ENCODE results near the gene GLB1L3.

- no peak for TF ChIP-seq CTCF (IDR thresholded peaks at IDR 0.05)
- no peak for TF ChIP-seq POLR2A (IDR thresholded peaks at IDR 0.05)
- no peak for TF ChIP-seq POLR2AphosphoS5 (IDR thresholded peaks at IDR 0.05)
These were observed 54.6 kb downstream of the GLB1L3 start for GRCh38 chr11:134330611-134331353.
